HL-60 (cell line): ENCODE results near the gene ZXDA.

Source experiments
- DNase-seq, 2 experiments: peaks; one replicate each; pipeline ENCODE4 v3.0.0-alpha.2; 2010 to 2020; ENCODE audit warnings: low read depth in 1 of 2, low spot score in 1 of 2
- H3K27ac ChIP-seq: fragments of 250-450 bp; sonication (Bioruptor Pico); replicated peaks from 2 replicates; pipeline ENCODE4 v1.5.1; 2020; ENCODE audit warnings: mild to moderate bottlenecking, moderate library complexity
- H3K27me3 ChIP-seq: fragments of 250-450 bp; sonication (Bioruptor Pico); 2 replicates; pipeline ENCODE4 v1.5.1; 2021; ENCODE audit warnings: mild to moderate bottlenecking, moderate library complexity; ENCODE audit not compliant: insufficient read depth, poor library complexity, severe bottlenecking
- H3K4me3 ChIP-seq: replicated peaks from 2 replicates; pipeline ENCODE4 v1.5.1; 2011; ENCODE audit warnings: mild to moderate bottlenecking, control low read depth, low read length; ENCODE audit not compliant: insufficient read depth
- GABPA ChIP-seq: IDR thresholded peaks from 2 replicates; pipeline ENCODE4 v1.6.1; 2012; ENCODE audit warnings: low read depth
- SPI1 ChIP-seq: IDR thresholded peaks from 2 replicates; pipeline ENCODE4 v1.6.1; 2012; ENCODE audit warnings: low read depth, mild to moderate bottlenecking, borderline replicate concordance
- TF ChIP-seq, protein P1 (sequence below): IDR thresholded peaks from one replicate; pipeline ENCODE4 v1.5.1; 2011; ENCODE audit warnings: low read length, control low read depth, inconsistent platforms; ENCODE audit not compliant: insufficient read depth

Gene ZXDA

DNA sequence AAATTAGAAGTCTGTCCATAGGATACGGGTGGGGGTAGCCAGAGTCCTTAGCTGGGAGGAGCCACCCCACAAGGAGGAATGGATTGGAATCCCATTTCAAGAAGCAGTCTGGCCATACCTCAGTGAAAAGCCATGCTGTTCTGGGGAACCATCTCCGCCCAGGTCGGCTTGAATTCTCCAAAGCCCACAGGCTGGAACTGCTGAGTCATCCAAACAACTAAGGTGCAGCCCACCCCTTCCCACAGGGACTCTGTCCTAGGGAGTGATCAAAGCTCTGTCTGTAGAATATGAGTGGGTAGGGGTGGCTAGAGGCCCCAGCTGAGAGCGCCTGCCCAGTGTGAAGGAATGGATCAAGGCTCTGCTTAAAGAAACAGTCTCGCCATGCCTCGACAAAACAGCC, 38.8 kb downstream of the ZXDA start:
- Histone ChIP-seq H3K27ac (no peak overlapping the region), H3K4me3 (no peak overlapping the region), H3K27me3 (no peaks in the 10 kb centered on the region)
- no peak for DNase-seq
- TF ChIP-seq, protein P1, sequence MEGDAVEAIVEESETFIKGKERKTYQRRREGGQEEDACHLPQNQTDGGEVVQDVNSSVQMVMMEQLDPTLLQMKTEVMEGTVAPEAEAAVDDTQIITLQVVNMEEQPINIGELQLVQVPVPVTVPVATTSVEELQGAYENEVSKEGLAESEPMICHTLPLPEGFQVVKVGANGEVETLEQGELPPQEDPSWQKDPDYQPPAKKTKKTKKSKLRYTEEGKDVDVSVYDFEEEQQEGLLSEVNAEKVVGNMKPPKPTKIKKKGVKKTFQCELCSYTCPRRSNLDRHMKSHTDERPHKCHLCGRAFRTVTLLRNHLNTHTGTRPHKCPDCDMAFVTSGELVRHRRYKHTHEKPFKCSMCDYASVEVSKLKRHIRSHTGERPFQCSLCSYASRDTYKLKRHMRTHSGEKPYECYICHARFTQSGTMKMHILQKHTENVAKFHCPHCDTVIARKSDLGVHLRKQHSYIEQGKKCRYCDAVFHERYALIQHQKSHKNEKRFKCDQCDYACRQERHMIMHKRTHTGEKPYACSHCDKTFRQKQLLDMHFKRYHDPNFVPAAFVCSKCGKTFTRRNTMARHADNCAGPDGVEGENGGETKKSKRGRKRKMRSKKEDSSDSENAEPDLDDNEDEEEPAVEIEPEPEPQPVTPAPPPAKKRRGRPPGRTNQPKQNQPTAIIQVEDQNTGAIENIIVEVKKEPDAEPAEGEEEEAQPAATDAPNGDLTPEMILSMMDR, result no peak
- TF ChIP-seq GABPA, result no peak
- TF ChIP-seq SPI1, result no peak
